Measurements from ENCODE around the gene FOXF2.
A peak's percentile ranks its signal among the peaks of the same experiment; 100 is the strongest.

The FOXF2 gene

GRCh38 chr6:1392813-1393640 lies 3.7 kb downstream of the FOXF2 start:
- no peak for DNase-seq

DNA sequence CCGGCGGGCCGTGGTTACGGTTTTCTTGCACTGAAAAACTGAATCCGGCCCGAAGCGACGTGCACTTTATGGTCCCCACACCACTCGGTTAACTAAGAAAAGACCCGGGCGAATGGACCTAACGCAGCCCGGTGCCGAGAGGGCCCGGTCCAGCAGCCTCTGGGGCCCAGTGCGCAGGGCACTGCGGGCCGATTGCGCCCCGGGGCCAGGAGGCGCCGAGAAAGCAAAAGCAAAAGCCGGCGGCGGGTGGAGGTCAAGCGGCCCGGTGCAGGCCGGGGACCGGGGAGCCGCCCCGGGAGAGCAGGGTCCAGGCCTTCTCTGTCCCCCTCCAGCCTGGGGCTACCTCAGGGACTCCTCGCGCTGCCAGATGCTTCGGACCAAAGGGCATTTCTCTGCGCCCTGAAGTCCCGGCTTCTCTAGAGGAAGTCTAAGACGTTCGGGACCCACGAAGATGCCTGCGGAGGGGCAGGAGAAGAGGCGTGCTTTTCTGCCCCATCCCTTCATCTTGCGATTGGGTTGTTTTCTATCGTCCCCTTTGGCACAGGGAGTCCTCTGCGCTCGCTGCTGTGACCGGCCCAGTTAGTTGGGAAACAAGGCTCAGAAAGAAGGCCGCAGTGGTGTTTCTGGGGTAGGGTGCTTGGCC lies 4.4 kb downstream of the FOXF2 start:
- DNase-seq, result no peak

- no peak for DNase-seq
These were observed 5.4 kb downstream of the FOXF2 start for GRCh38 chr6:1394514-1395463.

DNA sequence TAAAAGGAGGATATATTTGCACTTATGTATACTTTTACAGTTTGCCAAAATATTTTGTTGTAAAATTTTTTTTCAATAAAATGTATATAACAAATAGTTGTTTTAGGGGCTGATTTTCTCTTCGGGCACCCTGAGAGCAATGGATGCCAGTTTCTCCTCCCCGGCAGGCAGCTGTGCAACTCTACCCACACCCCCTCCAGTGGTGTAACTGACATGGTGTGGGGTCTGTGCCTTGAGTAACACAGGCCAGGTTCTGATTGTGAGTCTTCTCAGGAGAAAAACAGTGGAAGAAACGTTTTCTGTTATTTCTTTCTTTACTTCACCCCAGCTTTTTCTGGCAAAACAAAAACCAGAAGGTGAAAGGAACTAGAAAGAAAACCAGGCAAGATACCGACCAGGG lies 6.1 kb downstream of the FOXF2 start:
- DNase-seq, result no peak

- no peak for DNase-seq
These were observed 6.8 kb downstream of the FOXF2 start for GRCh38 chr6:1395941-1396908.

DNA sequence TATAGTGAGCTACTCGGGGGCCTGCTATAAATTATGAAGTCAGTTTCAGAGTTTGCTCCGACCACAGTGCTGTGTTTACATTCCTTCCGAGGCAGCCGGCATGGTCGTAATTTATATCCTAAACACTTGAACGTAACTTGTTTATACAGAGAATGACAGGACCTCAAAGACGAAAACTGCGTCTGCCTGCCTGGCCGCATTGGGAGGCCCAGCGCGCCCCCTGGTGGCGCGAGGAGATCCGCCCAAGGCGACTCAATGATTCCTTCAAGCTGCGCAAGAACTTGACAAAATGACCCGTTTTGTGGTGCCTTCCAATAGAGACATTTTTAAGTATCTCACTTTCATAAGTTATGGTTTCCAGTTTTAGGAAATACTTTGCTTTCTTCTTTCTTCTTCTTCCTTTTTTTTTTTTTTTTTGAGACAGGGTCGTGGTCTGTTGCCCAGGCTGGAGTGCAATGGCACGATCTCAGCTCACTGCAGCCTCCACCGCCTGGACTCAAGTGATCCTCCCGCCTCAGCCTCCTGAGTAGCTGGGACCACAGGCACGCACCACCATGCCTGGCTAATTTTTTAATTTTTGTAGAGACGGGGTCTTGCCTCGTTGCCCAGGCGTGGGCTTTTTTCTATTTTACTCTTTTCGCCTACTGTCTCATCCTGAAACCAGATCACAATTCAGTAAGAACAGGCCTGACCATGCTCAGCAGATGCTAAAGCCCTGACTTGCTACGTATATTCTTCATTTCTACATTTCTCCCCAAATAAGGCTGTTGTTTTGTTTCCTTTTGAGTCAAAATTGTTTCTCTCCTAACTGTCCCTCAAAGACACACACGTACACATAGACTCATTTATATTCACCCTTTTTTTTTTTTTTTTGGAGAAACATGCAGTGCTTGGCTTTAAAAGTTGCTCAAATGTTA lies 7.8 kb downstream of the FOXF2 start:
- DNase-seq, result peak; percentile 6

GRCh38 chr6:1399085-1399780 lies 9.9 kb downstream of the FOXF2 start:
- DNase-seq, result no peak

DNA sequence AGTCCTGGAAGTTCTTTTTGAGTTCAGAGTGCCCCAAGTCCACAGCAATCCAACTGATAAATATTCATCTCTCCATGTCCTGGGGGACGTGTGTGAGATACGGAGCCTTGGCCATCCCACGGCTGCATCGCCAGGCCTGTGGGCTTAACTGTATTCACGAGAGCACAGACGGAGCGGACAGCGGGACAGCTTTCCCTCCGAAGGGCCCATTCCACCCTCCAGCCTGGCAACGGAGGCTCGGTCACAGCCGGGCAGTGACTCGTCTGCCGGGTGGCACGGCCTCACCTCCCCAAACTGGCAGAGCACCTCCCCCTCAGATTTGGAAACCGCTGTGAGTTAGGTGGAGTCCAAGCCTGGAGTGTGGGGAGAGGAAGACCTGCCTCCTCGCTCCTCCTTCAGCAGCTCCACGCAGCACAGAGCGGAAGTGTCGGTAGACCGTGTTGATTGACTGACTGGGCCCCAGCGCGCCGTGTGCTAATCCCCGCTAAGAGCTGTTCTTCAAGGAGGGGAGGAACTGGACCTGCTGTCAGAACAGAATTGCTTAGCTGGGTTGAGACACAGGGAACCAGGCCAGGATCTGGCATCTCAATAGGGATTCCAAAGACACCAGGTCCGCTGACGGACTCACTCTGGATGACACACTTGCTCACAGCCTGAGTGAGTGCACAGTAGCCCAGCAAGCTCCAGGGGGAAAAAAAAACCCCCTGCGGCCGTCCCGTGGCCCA lies 10.9 kb downstream of the FOXF2 start:
- no peak for DNase-seq

- DNase-seq, result no peak
These were observed 13.0 kb downstream of the FOXF2 start for GRCh38 chr6:1402369-1402768.

DNA sequence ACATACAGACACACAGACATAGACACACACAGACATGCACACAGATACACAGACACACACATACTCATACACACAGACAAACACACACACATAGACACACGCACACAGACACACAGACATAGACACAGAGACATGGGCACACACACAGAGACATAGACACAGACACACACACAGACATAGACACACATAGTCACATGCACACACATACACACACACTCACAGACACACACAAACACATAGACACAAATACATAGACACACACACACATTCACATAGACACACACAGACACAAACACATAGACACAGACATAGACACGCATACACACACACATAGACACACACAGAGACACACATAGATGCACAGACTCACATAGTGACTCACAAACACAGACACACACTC lies 13.5 kb downstream of the FOXF2 start:
- no peak for DNase-seq

GRCh38 chr6:1403851-1404712 lies 14.7 kb downstream of the FOXF2 start:
- DNase-seq, result no peak

GRCh38 chr6:1404713-1405098 lies 15.3 kb downstream of the FOXF2 start:
- no peak for DNase-seq

- no peak for DNase-seq
These were observed 15.8 kb downstream of the FOXF2 start for GRCh38 chr6:1405221-1405620.

DNA sequence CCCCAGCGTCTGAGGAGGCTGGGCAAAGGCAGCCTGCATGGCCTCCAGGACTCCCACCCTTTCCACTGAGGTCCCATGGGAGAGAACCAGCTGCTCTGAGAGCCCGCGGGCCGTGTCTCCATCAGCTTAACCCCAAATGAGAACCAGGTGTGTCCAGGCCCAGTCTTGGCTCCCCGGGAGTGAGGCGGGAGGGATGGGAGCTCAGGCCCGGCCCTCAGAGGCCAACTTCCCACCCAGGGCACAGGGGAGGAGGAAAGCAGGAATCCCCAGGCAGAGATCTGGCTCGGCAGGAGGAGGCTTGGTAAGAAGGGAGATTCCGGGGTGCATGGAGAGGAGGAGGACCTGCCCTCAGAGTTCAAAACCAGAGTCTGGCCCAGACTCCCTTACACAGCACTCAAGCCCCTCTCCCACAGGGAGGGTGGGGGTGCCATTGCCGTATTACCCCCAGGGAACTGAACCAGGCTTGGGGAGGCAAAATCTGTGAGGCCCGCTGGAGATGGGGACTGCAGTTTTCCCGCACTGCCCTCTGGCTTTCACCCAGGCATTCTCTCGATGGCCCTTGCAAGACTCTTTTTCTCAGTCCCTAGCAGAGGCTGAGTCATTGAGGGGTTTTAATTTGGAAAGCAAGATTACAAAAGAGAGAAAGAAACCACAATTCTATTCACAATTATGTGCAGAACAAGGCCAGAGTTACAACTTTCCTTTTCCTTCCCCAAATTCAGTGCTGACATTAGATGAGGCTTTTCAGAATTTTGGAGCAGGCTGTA lies 17.1 kb downstream of the FOXF2 start:
- no peak for DNase-seq

GRCh38 chr6:1407499-1407990 lies 18.2 kb downstream of the FOXF2 start:
- no peak for DNase-seq

- DNase-seq, result no peak
These were observed 20.5 kb downstream of the FOXF2 start for GRCh38 chr6:1409774-1410465.

DNA sequence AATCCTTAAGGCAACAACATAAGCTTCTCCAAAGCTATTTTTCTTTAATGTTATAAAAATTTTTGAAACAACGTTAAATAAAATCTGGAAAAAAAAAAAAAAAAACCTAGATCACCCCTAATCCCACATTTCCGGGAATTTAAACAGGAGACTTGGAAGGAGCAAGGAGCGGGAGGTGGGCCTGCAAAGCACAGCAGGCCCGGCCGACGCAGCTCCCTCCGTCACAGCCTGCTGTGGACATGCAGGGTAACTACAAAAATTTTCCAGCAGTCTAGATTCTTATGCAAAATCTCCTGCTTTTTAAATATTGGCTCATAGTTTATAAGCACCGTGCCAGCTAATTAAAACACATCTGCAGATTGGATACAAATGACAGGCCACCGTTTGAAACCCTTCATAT lies 23.5 kb downstream of the FOXF2 start:
- DNase-seq, result no peak
